ENCODE results near the gene GEMIN7.
"Not testable (repeated sequence)": the region's sequence is repeated elsewhere in the genome, so short reads cannot be mapped to it uniquely, and the experiment has no call there.

Gene GEMIN7

GRCh38 chr19:45091031-45091923 is 12.2 kb downstream of the GEMIN7 start:
- DNase-seq: peak; percentile 97

- DNase-seq: peak; percentile 95
Measured at GRCh38 chr19:45092747-45093678, 14.0 kb downstream of the GEMIN7 start, which contains the start of gene PPP1R37. PPP1R37 (plus strand) TSS chr19:45093179; CDS start chr19:45093326, 147 bp downstream.

- DNase-seq: no peak
Measured at GRCh38 chr19:45094137-45094536, 15.1 kb downstream of the GEMIN7 start.

- no peak for DNase-seq
Measured at GRCh38 chr19:45094707-45095106, 15.6 kb downstream of the GEMIN7 start.

- DNase-seq: no peak
Measured at GRCh38 chr19:45095496-45096413, 16.7 kb downstream of the GEMIN7 start.

GRCh38 chr19:45096700-45097099 is 17.6 kb downstream of the GEMIN7 start:
- no peak for DNase-seq

GRCh38 chr19:45097450-45097775 is 18.4 kb downstream of the GEMIN7 start:
- DNase-seq: no peak

GRCh38 chr19:45097776-45098520 is 18.9 kb downstream of the GEMIN7 start:
- DNase-seq: no peak

- no peak for DNase-seq
Measured at GRCh38 chr19:45098521-45099466, 19.7 kb downstream of the GEMIN7 start.

GRCh38 chr19:45099467-45100191 is 20.6 kb downstream of the GEMIN7 start:
- no peak for DNase-seq

- DNase-seq: no peak
Measured at GRCh38 chr19:45100201-45100600, 21.1 kb downstream of the GEMIN7 start.

GRCh38 chr19:45100846-45101252 is 21.8 kb downstream of the GEMIN7 start:
- DNase-seq: no peak

- DNase-seq: no peak
Measured at GRCh38 chr19:45101806-45102205, 22.7 kb downstream of the GEMIN7 start.

GRCh38 chr19:45102481-45102880 is 23.4 kb downstream of the GEMIN7 start:
- DNase-seq: no peak

GRCh38 chr19:45103156-45103507 is 24.1 kb downstream of the GEMIN7 start:
- DNase-seq: no peak

- no peak for DNase-seq
Measured at GRCh38 chr19:45103508-45104319, 24.7 kb downstream of the GEMIN7 start.

- no peak for DNase-seq
Measured at GRCh38 chr19:45104658-45105349, 25.7 kb downstream of the GEMIN7 start.

- DNase-seq: not testable (repeated sequence)
Measured at GRCh38 chr19:45106363-45106762, 27.3 kb downstream of the GEMIN7 start.
